Measurements from ENCODE around the gene IFT81. TPM values are rescaled to one million over a fixed set of nuclear protein-coding genes. Genes with fewer than 3 reads are reported as not detected.
"Not testable (repeated sequence)": the region's sequence is repeated elsewhere in the genome, so short reads cannot be mapped to it uniquely, and the experiment has no call there.

The IFT81 gene
- total RNA-seq, 1 donor from 2014 or later = 18.7 TPM

DNA sequence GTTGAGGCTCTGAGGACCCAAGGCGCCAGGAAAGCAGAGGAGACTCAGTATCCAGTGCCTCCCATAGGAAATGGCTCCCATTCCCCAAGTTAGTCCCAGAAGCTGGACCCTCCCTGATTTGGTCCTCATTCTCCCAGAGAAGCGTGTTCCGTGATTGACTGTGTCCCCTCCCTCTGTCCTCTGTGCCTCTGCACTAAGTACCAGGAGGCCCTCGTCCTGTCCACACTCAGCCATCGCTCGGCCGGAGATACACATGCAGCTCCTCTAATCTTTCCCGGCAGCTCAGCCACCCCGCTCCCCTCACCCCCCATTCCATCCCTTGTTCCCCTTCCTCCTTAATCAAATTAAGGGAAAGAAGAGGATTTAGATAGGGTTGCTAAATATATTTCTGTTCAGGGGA is 128.6 kb downstream of the IFT81 start:
- no peak for TF ChIP-seq CTCF (IDR thresholded peaks at IDR 0.05; ENCODE audit: unreplicated experiment)
- Mint-ChIP-seq H3K36me3 (ENCODE audit: low read depth, unreplicated experiment) (no peaks in the 10 kb centered on the region), H3K27ac (ENCODE audit: unreplicated experiment) (no peak overlapping the region), H3K4me3 (ENCODE audit: unreplicated experiment) (no peak overlapping the region), H3K27me3 (ENCODE audit: unreplicated experiment) (peaks cover 4% of the 10 kb centered on the region), H3K4me1 (ENCODE audit: unreplicated experiment) (peaks cover 2% of the 10 kb centered on the region), H3K9me3 (ENCODE audit: unreplicated experiment) (no peaks in the 10 kb centered on the region)
- no peak for DNase-seq (ENCODE audit: low spot score)

GRCh38 chr12:110253176-110253575 is 129.0 kb downstream of the IFT81 start:
- no peaks in the 10 kb centered on the region for H3K36me3 Mint-ChIP-seq (ENCODE audit: low read depth, unreplicated experiment)
- H3K9me3 Mint-ChIP-seq (ENCODE audit: unreplicated experiment) = no peaks in the 10 kb centered on the region
- no peak overlapping the region for H3K4me3 Mint-ChIP-seq (ENCODE audit: unreplicated experiment)

GRCh38 chr12:110254971-110255540 is 130.9 kb downstream of the IFT81 start:
- no peak for TF ChIP-seq CTCF (IDR thresholded peaks at IDR 0.05; ENCODE audit: unreplicated experiment)
- no peak for DNase-seq (ENCODE audit: low spot score)
- Mint-ChIP-seq H3K27ac (ENCODE audit: unreplicated experiment) (no peak overlapping the region), H3K4me3 (ENCODE audit: unreplicated experiment) (no peak overlapping the region), H3K4me1 (ENCODE audit: unreplicated experiment) (peaks cover 2% of the 10 kb centered on the region), H3K27me3 (ENCODE audit: unreplicated experiment) (peaks cover 4% of the 10 kb centered on the region), H3K9me3 (ENCODE audit: unreplicated experiment) (no peaks in the 10 kb centered on the region), H3K36me3 (ENCODE audit: low read depth, unreplicated experiment) (no peaks in the 10 kb centered on the region)

More at GRCh38 chr12:110253176-110253575, 129.0 kb downstream of the IFT81 start:
- Mint-ChIP-seq H3K27ac (ENCODE audit: unreplicated experiment) (no peak overlapping the region), H3K4me1 (ENCODE audit: unreplicated experiment) (peaks cover 2% of the 10 kb centered on the region), H3K27me3 (ENCODE audit: unreplicated experiment) (peaks cover 2% of the 10 kb centered on the region)
- TF ChIP-seq CTCF (IDR thresholded peaks at IDR 0.05; ENCODE audit: unreplicated experiment) = no peak
- DNase-seq (ENCODE audit: low spot score) = no peak

DNA sequence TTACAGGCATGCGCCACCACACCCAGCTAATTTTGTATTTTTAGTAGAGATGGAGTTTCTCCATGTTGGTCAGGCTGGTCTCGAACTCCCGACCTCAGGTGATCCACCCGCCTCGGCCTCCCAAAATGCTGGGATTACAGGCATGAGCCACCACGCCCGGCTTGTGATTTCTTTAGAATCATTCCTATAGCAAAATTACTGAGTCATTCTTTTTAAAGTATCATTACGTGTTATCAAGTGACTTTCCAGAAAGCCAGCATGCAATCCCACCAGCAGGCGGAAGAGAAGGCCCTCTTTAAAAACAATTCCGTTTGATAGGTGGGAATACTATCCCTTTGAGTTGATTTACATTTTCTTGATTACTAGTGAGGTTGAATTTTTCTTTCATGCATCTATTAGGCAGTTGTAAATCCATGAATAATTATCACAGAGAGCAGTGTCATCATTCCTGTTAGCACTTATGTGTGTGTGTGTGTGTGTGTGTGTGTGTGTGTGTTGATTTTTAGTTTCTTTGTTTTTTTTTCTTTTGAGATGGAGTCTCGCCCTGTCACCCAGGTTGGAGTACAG is 131.8 kb downstream of the IFT81 start:
- not testable (repeated sequence) for DNase-seq (ENCODE audit: low spot score); H3K9me3 Mint-ChIP-seq (ENCODE audit: unreplicated experiment); H3K36me3 Mint-ChIP-seq (ENCODE audit: low read depth, unreplicated experiment); H3K4me1 Mint-ChIP-seq (ENCODE audit: unreplicated experiment); H3K4me3 Mint-ChIP-seq (ENCODE audit: unreplicated experiment); H3K27me3 Mint-ChIP-seq (ENCODE audit: unreplicated experiment); H3K27ac Mint-ChIP-seq (ENCODE audit: unreplicated experiment)

- no peaks in the 10 kb centered on the region for H3K9me3 Mint-ChIP-seq (ENCODE audit: unreplicated experiment)
- no peaks in the 10 kb centered on the region for H3K4me1 Mint-ChIP-seq (ENCODE audit: unreplicated experiment)
- peaks cover 4% of the 10 kb centered on the region for H3K27me3 Mint-ChIP-seq (ENCODE audit: unreplicated experiment)
- H3K4me3 Mint-ChIP-seq (ENCODE audit: unreplicated experiment) = no peak overlapping the region
- no peak for DNase-seq (ENCODE audit: low spot score)
- no peak overlapping the region for H3K27ac Mint-ChIP-seq (ENCODE audit: unreplicated experiment)
- no peaks in the 10 kb centered on the region for H3K36me3 Mint-ChIP-seq (ENCODE audit: low read depth, unreplicated experiment)
- TF ChIP-seq CTCF (IDR thresholded peaks at IDR 0.05; ENCODE audit: unreplicated experiment) = no peak
These were observed 132.7 kb downstream of the IFT81 start for GRCh38 chr12:110256780-110257431.
